Ascending aorta (tissue), 2 donors: Measurements from ENCODE around the gene MYOCD. TPM values are rescaled to one million over a fixed set of nuclear protein-coding genes. Genes with fewer than 3 reads are reported as not detected.

Experiments
- DNase-seq, 2 donors: peaks; one replicate each; pipeline ENCODE4 v3.0.0-alpha.2; 2019; ENCODE audit warnings: low spot score in 2 of 2
- H3K27ac ChIP-seq, 2 donors: fragments of 200-600 bp; sonication (generic); one replicate each; pipeline ENCODE4 v1.5.1; 2016 to 2017; ENCODE audit warnings: mild to moderate bottlenecking in 1 of 2
- H3K27me3 ChIP-seq: fragments of 200-600 bp; sonication (generic); one replicate; pipeline ENCODE4 v1.5.1; 2017
- H3K36me3 ChIP-seq, 2 donors: fragments of 200-600 bp; sonication (generic); one replicate each; pipeline ENCODE4 v1.5.1; 2016
- H3K4me1 ChIP-seq, 2 donors: fragments of 200-600 bp; sonication (generic); one replicate each; pipeline ENCODE4 v1.5.1; 2016 to 2017; ENCODE audit warnings: mild to moderate bottlenecking in 1 of 2
- H3K4me3 ChIP-seq, 2 donors: fragments of 200-600 bp; sonication (generic); one replicate each; pipeline ENCODE4 v1.5.1; 2016 to 2017; ENCODE audit warnings: mild to moderate bottlenecking in 1 of 2
- H3K9me3 ChIP-seq, 2 donors: fragments of 200-600 bp; sonication (generic); one replicate each; pipeline ENCODE4 v1.5.1; 2016
- CTCF ChIP-seq, 3 experiments: fragments of 200-600 bp in 2 of 3; fragments of 450-650 bp in 1 of 3; sonication (generic) in 2 of 3; IDR thresholded peaks; one replicate each; pipeline ENCODE4 v1.5.1; 2016 to 2019; ENCODE audit warnings: antibody characterized with exemption in 3 of 3, mild to moderate bottlenecking in 1 of 3, moderate library complexity in 1 of 3
- intact Hi-C: fragments of 100-400 bp; cut with DNase I; formaldehyde crosslinking; loops from one replicate; pipeline ENCODE4 v1.15.1; 2023
- total RNA-seq: library from RNA; depleted of rRNA; stranded (reverse); fragments of >200 nt; gene quantifications from one replicate; pipeline ENCODE4 v1.1.0, GENCODE V29; 2016

Gene MYOCD
- total RNA-seq, 1 donor from 2014 or later: 153 TPM

GRCh38 chr17:12813664-12814063, 148.0 kb downstream of the MYOCD start:
- no peak overlapping the region for H3K4me3 ChIP-seq
- H3K9me3 ChIP-seq: no peaks in the 10 kb centered on the region
- no peaks in the 10 kb centered on the region for H3K27me3 ChIP-seq
- no peak overlapping the region for H3K27ac ChIP-seq
- DNase-seq: no peak
- TF ChIP-seq CTCF (IDR thresholded peaks at IDR 0.05): no peak
- intact Hi-C loops: no loop called here
- no peaks in the 10 kb centered on the region for H3K4me1 ChIP-seq
- H3K36me3 ChIP-seq: no peaks in the 10 kb centered on the region

GRCh38 chr17:12814718-12815117, 149.0 kb downstream of the MYOCD start:
- Histone ChIP-seq H3K27me3 (no peaks in the 10 kb centered on the region), H3K9me3 (no peaks in the 10 kb centered on the region), H3K4me1 (no peaks in the 10 kb centered on the region), H3K4me3 (no peak overlapping the region), H3K36me3 (no peaks in the 10 kb centered on the region), H3K27ac (no peak overlapping the region)
- intact Hi-C loops: no loop called here
- TF ChIP-seq CTCF (IDR thresholded peaks at IDR 0.05): no peak
- DNase-seq: no peak

GRCh38 chr17:12815642-12816141, 150.0 kb downstream of the MYOCD start:
- Histone ChIP-seq H3K9me3 (no peaks in the 10 kb centered on the region), H3K36me3 (no peaks in the 10 kb centered on the region), H3K4me1 (no peaks in the 10 kb centered on the region), H3K4me3 (no peak overlapping the region), H3K27me3 (no peaks in the 10 kb centered on the region), H3K27ac (no peak overlapping the region)
- no peak for TF ChIP-seq CTCF (IDR thresholded peaks at IDR 0.05)
- DNase-seq: no peak
- intact Hi-C loops: no loop called here

Other genes with a start within 250 kb of the MYOCD start
- 19.3 TPM for gene ARHGAP44, start 123.6 kb downstream of the MYOCD start, total RNA-seq